ENCODE measurements around the gene ESPNL. TPM values are rescaled to one million over a fixed set of nuclear protein-coding genes. Genes with fewer than 3 reads are reported as not detected.

ESPNL gene, protein sequence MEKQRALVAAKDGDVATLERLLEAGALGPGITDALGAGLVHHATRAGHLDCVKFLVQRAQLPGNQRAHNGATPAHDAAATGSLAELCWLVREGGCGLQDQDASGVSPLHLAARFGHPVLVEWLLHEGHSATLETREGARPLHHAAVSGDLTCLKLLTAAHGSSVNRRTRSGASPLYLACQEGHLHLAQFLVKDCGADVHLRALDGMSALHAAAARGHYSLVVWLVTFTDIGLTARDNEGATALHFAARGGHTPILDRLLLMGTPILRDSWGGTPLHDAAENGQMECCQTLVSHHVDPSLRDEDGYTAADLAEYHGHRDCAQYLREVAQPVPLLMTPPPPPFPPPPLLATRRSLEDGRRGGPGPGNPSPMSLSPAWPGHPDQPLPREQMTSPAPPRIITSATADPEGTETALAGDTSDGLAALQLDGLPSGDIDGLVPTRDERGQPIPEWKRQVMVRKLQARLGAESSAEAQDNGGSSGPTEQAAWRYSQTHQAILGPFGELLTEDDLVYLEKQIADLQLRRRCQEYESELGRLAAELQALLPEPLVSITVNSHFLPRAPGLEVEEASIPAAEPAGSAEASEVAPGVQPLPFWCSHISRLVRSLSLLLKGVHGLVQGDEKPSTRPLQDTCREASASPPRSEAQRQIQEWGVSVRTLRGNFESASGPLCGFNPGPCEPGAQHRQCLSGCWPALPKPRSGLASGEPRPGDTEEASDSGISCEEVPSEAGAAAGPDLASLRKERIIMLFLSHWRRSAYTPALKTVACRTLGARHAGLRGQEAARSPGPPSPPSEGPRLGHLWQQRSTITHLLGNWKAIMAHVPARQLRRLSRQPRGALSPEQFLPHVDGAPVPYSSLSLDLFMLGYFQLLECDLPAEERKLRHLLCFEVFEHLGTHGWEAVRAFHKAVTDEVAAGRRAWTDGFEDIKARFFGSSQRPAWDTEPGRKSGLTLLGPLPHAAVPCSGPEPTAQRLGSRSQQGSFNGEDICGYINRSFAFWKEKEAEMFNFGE
- 0.30 TPM in 1 of 2 replicates, not detected in the other for total RNA-seq (2011; cell fraction: chromatin; rRNA removed; ENCODE audit: low replicate concordance)
- total RNA-seq (2011; cell fraction: nucleolus; rRNA removed): 0.26 and 0.33 TPM in 2 replicates
- 0.07 TPM in 1 of 2 replicates, not detected in the other for total RNA-seq (2011; cell fraction: nucleoplasm; rRNA removed)
- total RNA-seq (2014; rRNA removed): 0.04 and 0.09 TPM in 2 replicates
- not detected in 2 replicates for total RNA-seq (2014; rRNA removed; fragmentation: Illumina TruSeq; extraction: Trizol)
- 0.04 TPM in 2 replicates for total RNA-seq (2015; rRNA removed; fragmentation: Illumina TruSeq; extraction: Trizol)
- 0.04 and 0.09 TPM in 2 replicates for total RNA-seq (2021)
- polyA plus RNA-seq (2011; rRNA removed): 0.04 and 0.07 TPM in 2 replicates
- polyA plus RNA-seq (2011; cell fraction: cytosol; rRNA removed): 0.13 and 0.30 TPM in 2 replicates
- polyA plus RNA-seq (2011; cell fraction: nucleus; rRNA removed): 0.28 and 0.55 TPM in 2 replicates
- polyA plus RNA-seq (2012): 0.06 and 0.10 TPM in 2 replicates
- 0.03 and 0.08 TPM in 2 replicates for polyA plus RNA-seq (2014; fragmentation: Illumina TruSeq; extraction: Trizol)
- not detected for polyA plus RNA-seq (2014; fragmentation: Nextera tagmentation; extraction: Ambion mirVana)
- 0.05 TPM in 1 of 2 replicates, not detected in the other for polyA plus RNA-seq (2014; rRNA removed)
- not detected in 2 replicates for polyA minus RNA-seq (2011; rRNA and poly(A)+ RNA removed)
- polyA minus RNA-seq (2011; cell fraction: cytosol; rRNA and poly(A)+ RNA removed): not detected in 2 replicates
- polyA minus RNA-seq (2011; cell fraction: nucleus; rRNA and poly(A)+ RNA removed): 0.44 and 0.94 TPM in 2 replicates
- percentile 15 among the genes with signal in this experiment for Bru-seq, nascent RNA
- percentile 15 among the genes with signal in this experiment for BruChase-seq, experiment 1, labeled RNA remaining after a 2-hour chase
- BruChase-seq, experiment 2, labeled RNA remaining after a 6-hour chase: percentile 20 among the genes with signal in this experiment
- long read RNA-seq, experiment 1: 0 reads
- long read RNA-seq, experiment 2: 0 reads
- long read RNA-seq, experiment 3: 0 reads

DNA sequence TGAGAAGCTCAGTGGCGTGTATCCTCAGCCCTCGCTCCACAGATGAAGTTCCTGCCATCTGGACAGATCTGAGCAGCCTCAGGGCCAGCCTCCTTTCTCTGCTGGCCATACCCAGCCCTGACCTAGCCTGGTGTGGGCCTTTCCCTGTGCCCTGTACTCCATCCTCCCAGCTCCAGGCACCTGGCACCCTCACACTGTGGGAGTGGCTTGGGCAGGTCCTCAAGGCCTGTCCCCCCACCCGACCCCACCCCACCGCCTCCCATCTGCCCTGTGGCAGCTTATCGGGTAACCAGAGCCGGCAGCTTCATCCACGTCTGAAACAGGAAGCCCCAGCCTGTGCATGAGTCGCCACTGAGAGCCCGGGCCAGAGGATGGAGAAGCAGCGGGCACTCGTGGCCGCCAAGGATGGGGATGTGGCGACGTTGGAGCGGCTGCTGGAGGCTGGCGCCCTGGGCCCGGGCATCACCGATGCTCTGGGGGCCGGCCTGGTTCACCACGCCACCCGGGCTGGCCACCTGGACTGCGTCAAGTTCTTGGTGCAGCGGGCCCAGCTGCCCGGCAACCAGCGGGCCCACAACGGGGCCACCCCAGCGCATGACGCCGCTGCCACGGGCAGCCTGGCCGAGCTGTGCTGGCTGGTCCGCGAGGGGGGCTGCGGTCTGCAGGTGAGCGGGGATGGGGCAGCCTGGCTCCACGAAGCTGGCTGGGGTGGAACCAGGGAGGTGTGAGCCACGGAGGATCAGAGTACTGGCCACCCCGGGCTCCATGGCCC, at the start of gene ESPNL:
TSS of gene ESPNL (plus strand) at position 292 of the 772 bp plus-strand sequence. CDS start at position 372, 80 bp downstream.
- DNase-seq (ENCODE audit: extremely low read depth in 1 of 4, low spot score in 3 of 4) (peak; percentile 21 to 34 (median 28)), FAIRE-seq (no peak), ATAC-seq (no peak)
- in situ Hi-C loops (cut with MboI): loop anchor here (10.0 kb wide), 1 partner anchor 245 kb away; the partner anchor contains the start of gene RAMP1
- Histone ChIP-seq H3K27ac (ENCODE audit: extremely low read depth, low read depth, low read length) (no peak within 1 kb of the TSS), H3K4me3 (no peak within 1 kb of the TSS), H3K9me1 (ENCODE audit: control insufficient read depth, insufficient read depth, low read length) (peaks cover 3% of the 10 kb centered on the region), H3K27me3 (ENCODE audit: control insufficient read depth in 2 of 2, insufficient read depth in 2 of 2, low read length in 2 of 2) (no peaks in the 10 kb centered on the region), H3K36me3 (ENCODE audit: control insufficient read depth, insufficient read depth, low read length) (peaks cover 2% of the 10 kb centered on the region; the same call in 1 of the 3 replicates), H3K79me2 (ENCODE audit: control insufficient read depth, insufficient read depth, low read length) (no peaks in the 10 kb centered on the region), H3K4me2 (ENCODE audit: insufficient read depth, low read length) (no peak within 1 kb of the TSS), H2AFZ (ENCODE audit: low read depth, low read length) (no peak within 1 kb of the TSS), H3K4me1 (replicated peaks in 1 of 2; ENCODE audit: control insufficient read depth in 2 of 2, insufficient read depth in 2 of 2, low read length in 2 of 2) (peaks cover 6 to 44% of the 10 kb centered on the region in 2 experiments; a peak in 3 of 5 replicates), H3K9ac (ENCODE audit: insufficient read depth in 1 of 2, low read depth in 2 of 2, low read length in 2 of 2) (peak within 1 kb of the TSS in 1 of 2 experiments; percentile 26; a peak in 1 of 4 replicates), H4K20me1 (replicated peaks; ENCODE audit: control insufficient read depth, insufficient read depth, low read length) (no peaks in the 10 kb centered on the region), H3K9me3 (replicated peaks; ENCODE audit: control insufficient read depth, insufficient read depth, low read depth, low read length) (no peaks in the 10 kb centered on the region)
- CTCF ChIA-PET (ENCODE audit: low intra/inter-chr PET ratio): no interaction called here
- WGBS (ENCODE audit: insufficient coverage, low coverage, missing lambda C conversion rate): 72% methylated on average over 21 of the region's 38 CpGs
- TF ChIP-seq HNRNPL (IDR thresholded peaks at IDR 0.05; ENCODE audit: low read depth, low read length) (peak; percentile 62; the same call in 1 of the 2 replicates), CEBPB (tag; IDR thresholded peaks at IDR 0.05) (no peak), POLR2G (IDR thresholded peaks at IDR 0.05; ENCODE audit: low read depth, low read length) (peak; percentile 66)
- BruUV-seq (replicated peaks): no TSS peak
- intact Hi-C loops (cut with micrococcal nuclease): no loop called here
- POLR2A ChIA-PET: interaction anchor here (1.9 to 2.0 kb wide), 2 partner anchors 9 kb away, joined by 4 to 8 read pairs; no protein-coding TSS in a partner anchor
